IMR-90 (cell line): ENCODE data around the gene HIVEP3. TPM values are rescaled to one million over a fixed set of nuclear protein-coding genes. Genes with fewer than 3 reads are reported as not detected.

Source experiments
- ATAC-seq: fragments of 200-7000 bp; cut with Tn5 transposase; 2 replicates; pipeline ENCODE4 v1.9.1; 2020; ENCODE audit warnings: low read depth, mild to moderate bottlenecking, moderate library complexity
- BruUV-seq: library from RNA; stranded (reverse); fragments of 400-500 nt; replicated peaks from 2 replicates; lab custom pipeline; 2021; lab: Mats Ljungman, UMichigan
- CTCF ChIA-PET: fragments of 300-600 bp; formaldehyde crosslinking; extraction: SDS; loops from one replicate; lab custom pipeline; 2021; ENCODE audit warnings: antibody characterized with exemption; lab: Yijun Ruan, JAX
- POLR2A ChIA-PET: fragments of 300-600 bp; sonication (Branson Sonifier 250); formaldehyde crosslinking; loops from one replicate; lab custom pipeline; 2022; ENCODE audit warnings: antibody characterized with exemption; ENCODE audit not compliant: unreplicated experiment; lab: Charles Lee
- DNase-seq: peaks from one replicate; pipeline ENCODE4 v3.0.0; 2013
- H2AFZ ChIP-seq: replicated peaks from 2 replicates; pipeline ENCODE3; 2013; ENCODE audit warnings: low read length, mild to moderate bottlenecking; ENCODE audit not compliant: poor library complexity
- H2AK5ac ChIP-seq: 2 replicates; pipeline ENCODE4 v1.6.1; 2013; ENCODE audit warnings: low read depth, low read length, inconsistent platforms
- H2AK9ac ChIP-seq: replicated peaks from 2 replicates; pipeline ENCODE3; 2013; ENCODE audit warnings: mild to moderate bottlenecking, low read depth, low read length, moderate library complexity; ENCODE audit not compliant: poor library complexity
- H2BK120ac ChIP-seq: 2 replicates; pipeline ENCODE4 v1.6.1; 2013; ENCODE audit warnings: low read depth, low read length, inconsistent platforms
- H2BK15ac ChIP-seq: 3 replicates; pipeline ENCODE4 v1.6.1; 2013; ENCODE audit warnings: low read depth, low read length, inconsistent platforms
- H2BK20ac ChIP-seq: 2 replicates; pipeline ENCODE4 v1.6.1; 2013; ENCODE audit warnings: low read depth, mild to moderate bottlenecking, inconsistent platforms, low read length, moderate library complexity
- H2BK5ac ChIP-seq: 2 replicates; pipeline ENCODE4 v1.6.1; 2013; ENCODE audit warnings: mild to moderate bottlenecking, low read depth, low read length, inconsistent platforms; ENCODE audit not compliant: poor library complexity, severe bottlenecking
- H3K14ac ChIP-seq: replicated peaks from 2 replicates; pipeline ENCODE4 v1.6.1; 2013; ENCODE audit warnings: low read depth, low read length, inconsistent platforms
- H3K18ac ChIP-seq: 2 replicates; pipeline ENCODE4 v1.6.1; 2013; ENCODE audit warnings: low read depth, low read length, control low read depth
- H3K23ac ChIP-seq: 2 replicates; pipeline ENCODE4 v1.6.1; 2013; ENCODE audit warnings: low read depth, low read length, inconsistent platforms
- H3K27ac ChIP-seq: 2 replicates; pipeline ENCODE4 v1.5.1; 2013; ENCODE audit warnings: mild to moderate bottlenecking, control low read depth, low read length; ENCODE audit not compliant: insufficient read depth
- H3K27me3 ChIP-seq: 2 replicates; pipeline ENCODE4 v1.6.1; 2013; ENCODE audit warnings: low read length; ENCODE audit not compliant: control insufficient read depth, insufficient read depth
- H3K36me3 ChIP-seq: 2 replicates; pipeline ENCODE4 v1.6.1; 2013; ENCODE audit warnings: low read length, mixed read lengths; ENCODE audit not compliant: control insufficient read depth, insufficient read depth
- H3K4ac ChIP-seq: 2 replicates; pipeline ENCODE4 v1.6.1; 2013; ENCODE audit warnings: low read depth, low read length, inconsistent platforms
- H3K4me1 ChIP-seq: 2 replicates; pipeline ENCODE4 v1.6.1; 2013; ENCODE audit warnings: low read length, mixed read lengths; ENCODE audit not compliant: control insufficient read depth, insufficient read depth
- H3K4me2 ChIP-seq: 2 replicates; pipeline ENCODE4 v1.6.1; 2013; ENCODE audit warnings: low read depth, mild to moderate bottlenecking, control low read depth, low read length, moderate library complexity
- H3K4me3 ChIP-seq: 2 replicates; pipeline ENCODE4 v1.5.1; 2013; ENCODE audit warnings: low read depth, mild to moderate bottlenecking, control low read depth, low read length, moderate library complexity; ENCODE audit not compliant: insufficient read depth
- H3K56ac ChIP-seq: 2 replicates; pipeline ENCODE4 v1.6.1; 2013; ENCODE audit warnings: low read length, inconsistent platforms; ENCODE audit not compliant: insufficient read depth; ENCODE audit errors: extremely low read depth
- H3K79me1 ChIP-seq, 2 experiments: 2 replicates each; pipeline ENCODE4 v1.6.1; 2013; ENCODE audit warnings: low read length in 2 of 2, inconsistent platforms in 1 of 2, low read depth in 1 of 2
- H3K9ac ChIP-seq: 2 replicates; pipeline ENCODE4 v1.6.1; 2013; ENCODE audit warnings: low read depth, low read length, control low read depth
- H3K9me1 ChIP-seq: 2 replicates; pipeline ENCODE4 v1.6.1; 2013; ENCODE audit warnings: low read length, inconsistent platforms; ENCODE audit not compliant: insufficient read depth
- H3K9me3 ChIP-seq: 2 replicates; pipeline ENCODE4 v1.6.1; 2013; ENCODE audit warnings: low read length; ENCODE audit not compliant: control insufficient read depth, insufficient read depth
- H4K20me1 ChIP-seq: 2 replicates; pipeline ENCODE4 v1.6.1; 2013; ENCODE audit warnings: low read length, inconsistent platforms; ENCODE audit not compliant: insufficient read depth
- H4K5ac ChIP-seq: 2 replicates; pipeline ENCODE4 v1.6.1; 2013; ENCODE audit warnings: mild to moderate bottlenecking, low read depth, low read length, control low read depth
- H4K8ac ChIP-seq, 2 experiments: 2 replicates each; pipeline ENCODE4 v1.6.1; 2013; ENCODE audit warnings: low read depth in 2 of 2, low read length in 2 of 2, control low read depth in 1 of 2, inconsistent platforms in 1 of 2
- H4K91ac ChIP-seq: 2 replicates; pipeline ENCODE4 v1.6.1; 2013; ENCODE audit warnings: low read depth, low read length, inconsistent platforms; ENCODE audit not compliant: insufficient read depth
- BHLHE40 ChIP-seq: fragments of 150-350 bp; IDR thresholded peaks from 2 replicates; pipeline ENCODE4 v1.6.1; 2016; ENCODE audit warnings: mild to moderate bottlenecking, low read depth, low read length
- CEBPB ChIP-seq: IDR thresholded peaks from 2 replicates; pipeline ENCODE4 v1.6.1; 2012; ENCODE audit warnings: low read depth, low read length, improper control_type of control experiment
- CHD1 ChIP-seq: IDR thresholded peaks from 2 replicates; pipeline ENCODE4 v1.6.1; 2012; ENCODE audit warnings: low read depth, low read length, improper control_type of control experiment
- MAFK ChIP-seq: IDR thresholded peaks from 2 replicates; pipeline ENCODE4 v1.6.1; 2012; ENCODE audit warnings: low read depth, low read length, improper control_type of control experiment
- MAZ ChIP-seq: IDR thresholded peaks from 2 replicates; pipeline ENCODE4 v1.6.1; 2012; ENCODE audit warnings: low read depth, mild to moderate bottlenecking, low read length, improper control_type of control experiment, moderate library complexity, borderline replicate concordance
- MXI1 ChIP-seq: IDR thresholded peaks from 2 replicates; pipeline ENCODE4 v1.6.1; 2012; ENCODE audit warnings: low read depth, mild to moderate bottlenecking, low read length, moderate library complexity, borderline replicate concordance
- POLR2A ChIP-seq: IDR thresholded peaks from 2 replicates; pipeline ENCODE4 v1.6.1; 2012; ENCODE audit warnings: mild to moderate bottlenecking, low read depth, low read length
- RAD21 ChIP-seq: IDR thresholded peaks from 2 replicates; pipeline ENCODE4 v1.6.1; 2012; ENCODE audit warnings: low read length, improper control_type of control experiment
- RCOR1 ChIP-seq: IDR thresholded peaks from 2 replicates; pipeline ENCODE4 v1.6.1; 2012; ENCODE audit warnings: mild to moderate bottlenecking, low read length, improper control_type of control experiment; ENCODE audit not compliant: insufficient replicate concordance
- RFX5 ChIP-seq: IDR thresholded peaks from 2 replicates; pipeline ENCODE4 v1.8.0; 2012; ENCODE audit warnings: low read depth, mild to moderate bottlenecking, low read length, moderate library complexity
- SMC3 ChIP-seq: fragments of 150-350 bp; IDR thresholded peaks from 2 replicates; pipeline ENCODE4 v1.6.1; 2016; ENCODE audit warnings: low read depth, mild to moderate bottlenecking, antibody characterized with exemption, low read length, moderate library complexity
- WGBS, 2 experiments: methylation state at CpG; one replicate each; pipeline versions ENCODE4 v1.1.5 to v1.1.7; 2013; ENCODE audit warnings: missing lambda C conversion rate in 2 of 2; ENCODE audit not compliant: insufficient read length in 1 of 2; ENCODE audit errors: extremely low coverage in 2 of 2; 5-methylcytosine and 5-hydroxymethylcytosine counted together
- dilution Hi-C: fragments of 300-500 bp; cut with HindIII; formaldehyde crosslinking; loops from one replicate; pipeline ENCODE4 v1.14.3; 2018; ENCODE audit warnings: low sequenced_read_pairs; ENCODE audit not compliant: unreplicated experiment
- in situ Hi-C: fragments of 300-500 bp; cut with MboI; formaldehyde crosslinking; loops from 3 replicates; pipeline ENCODE4 v1.14.3; 2019; ENCODE audit warnings: low sequenced_read_pairs, inconsistent platforms, mixed read lengths
- intact Hi-C: fragments of 100-400 bp; cut with micrococcal nuclease; formaldehyde crosslinking; loops from 2 replicates; pipeline ENCODE4 v1.10.0; 2022
- polyA plus RNA-seq, 3 experiments: library from polyadenylated mRNA; depleted of rRNA; stranded (reverse); fragments of >200 nt; gene quantifications; 2 replicates each; pipeline ENCODE4 v1.2.3, GENCODE V29; 2012; ENCODE audit warnings: low replicate concordance in 1 of 3
- total RNA-seq: library from RNA; depleted of rRNA; stranded (reverse); fragments of >200 nt; gene quantifications from 2 replicates; pipeline ENCODE4 v1.2.3, GENCODE V29; 2012
- TF ChIP-seq, protein P1 (sequence below): conservative IDR thresholded peaks from 2 replicates; pipeline ENCODE4 v1.5.1; 2012; ENCODE audit warnings: mild to moderate bottlenecking, low read depth, low read length, improper control_type of control experiment
- TF ChIP-seq, protein P2 (sequence below): fragments of 150-350 bp; IDR thresholded peaks from 2 replicates; pipeline ENCODE4 v1.6.1; 2017; ENCODE audit warnings: mild to moderate bottlenecking, antibody characterized with exemption, low read length, low read depth

The HIVEP3 gene
- total and polyA plus RNA-seq, 2 of the 4 experiments (the other 2 are of a cell fraction) = 1.4 to 4.0 TPM

DNA sequence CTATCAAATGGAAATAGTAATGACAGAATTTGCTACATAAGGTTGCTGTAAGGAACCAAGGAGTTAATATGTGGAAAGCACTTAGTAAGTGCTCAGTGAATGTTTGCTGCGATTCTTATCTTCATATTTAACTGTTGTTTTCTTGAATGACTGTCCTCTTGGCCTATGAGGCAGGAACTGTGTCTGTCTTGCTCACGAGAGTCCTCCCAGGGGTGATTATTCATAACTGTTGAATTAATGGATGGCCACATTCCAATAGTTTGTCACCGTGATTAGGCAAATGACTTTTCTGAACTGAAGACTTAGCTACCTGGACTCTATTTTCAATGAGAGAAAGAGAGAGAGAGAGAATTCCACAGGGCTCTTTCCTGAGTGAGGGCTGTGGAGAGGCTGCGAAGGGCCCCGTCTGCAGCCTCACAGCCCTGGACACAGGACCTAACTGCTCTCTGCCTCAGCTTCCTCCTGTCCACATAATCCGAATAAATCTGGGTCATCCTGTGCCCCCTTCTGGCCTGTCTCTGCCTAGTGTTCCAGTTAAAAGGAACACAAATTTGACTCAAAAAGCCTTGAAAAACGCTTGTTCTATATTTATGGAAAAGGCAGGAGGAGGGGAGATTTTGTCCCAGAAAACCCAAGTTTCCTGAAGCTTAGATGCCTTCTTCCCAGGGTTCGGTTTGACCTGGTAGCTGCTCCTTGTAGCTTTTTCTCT lies 442.7 kb downstream of the HIVEP3 start:
- no peak overlapping the region for H3K4ac ChIP-seq
- H3K18ac ChIP-seq = no peak overlapping the region
- H3K27me3 ChIP-seq = peaks cover 8% of the 10 kb centered on the region; the same call in 1 of the 2 replicates
- H3K14ac ChIP-seq = no peak overlapping the region
- ATAC-seq (no peak; the same call in 1 of the 2 replicates), DNase-seq (no peak)
- no peak overlapping the region for H2AK5ac ChIP-seq
- no peaks in the 10 kb centered on the region for H3K36me3 ChIP-seq
- no peak overlapping the region for H2AFZ ChIP-seq
- BruUV-seq = no TSS peak
- ChIA-PET POLR2A (no interaction called here), CTCF (no interaction called here)
- H4K91ac ChIP-seq = no peak overlapping the region
- no peak overlapping the region for H2BK20ac ChIP-seq
- H3K79me1 ChIP-seq = no peaks in the 10 kb centered on the region
- no peak overlapping the region for H3K56ac ChIP-seq
- H3K4me3 ChIP-seq = no peak overlapping the region
- no peaks in the 10 kb centered on the region for H3K9me3 ChIP-seq
- WGBS, 2 experiments = 50% methylated on average over 1 of the region's 8 CpGs; no CpG with 5 or more reads in 1 of the 2 experiments
- no peak overlapping the region for H4K8ac ChIP-seq
- no peak overlapping the region; the same call in 2 of the 3 replicates for H2BK15ac ChIP-seq
- H2AK9ac ChIP-seq = no peak overlapping the region
- no peak overlapping the region for H3K4me2 ChIP-seq
- no peaks in the 10 kb centered on the region for H4K20me1 ChIP-seq
- no peak overlapping the region for H3K9ac ChIP-seq
- H4K5ac ChIP-seq = no peak overlapping the region
- H3K9me1 ChIP-seq = no peaks in the 10 kb centered on the region
- H3K27ac ChIP-seq = no peak overlapping the region
- dilution Hi-C loops (no loop called here), intact Hi-C loops (no loop called here), in situ Hi-C loops (no loop called here)
- no peak for TF ChIP-seq RCOR1
- no peak for TF ChIP-seq MAFK
- no peak for TF ChIP-seq POLR2A
- no peak for TF ChIP-seq MAZ
- TF ChIP-seq, protein P1, sequence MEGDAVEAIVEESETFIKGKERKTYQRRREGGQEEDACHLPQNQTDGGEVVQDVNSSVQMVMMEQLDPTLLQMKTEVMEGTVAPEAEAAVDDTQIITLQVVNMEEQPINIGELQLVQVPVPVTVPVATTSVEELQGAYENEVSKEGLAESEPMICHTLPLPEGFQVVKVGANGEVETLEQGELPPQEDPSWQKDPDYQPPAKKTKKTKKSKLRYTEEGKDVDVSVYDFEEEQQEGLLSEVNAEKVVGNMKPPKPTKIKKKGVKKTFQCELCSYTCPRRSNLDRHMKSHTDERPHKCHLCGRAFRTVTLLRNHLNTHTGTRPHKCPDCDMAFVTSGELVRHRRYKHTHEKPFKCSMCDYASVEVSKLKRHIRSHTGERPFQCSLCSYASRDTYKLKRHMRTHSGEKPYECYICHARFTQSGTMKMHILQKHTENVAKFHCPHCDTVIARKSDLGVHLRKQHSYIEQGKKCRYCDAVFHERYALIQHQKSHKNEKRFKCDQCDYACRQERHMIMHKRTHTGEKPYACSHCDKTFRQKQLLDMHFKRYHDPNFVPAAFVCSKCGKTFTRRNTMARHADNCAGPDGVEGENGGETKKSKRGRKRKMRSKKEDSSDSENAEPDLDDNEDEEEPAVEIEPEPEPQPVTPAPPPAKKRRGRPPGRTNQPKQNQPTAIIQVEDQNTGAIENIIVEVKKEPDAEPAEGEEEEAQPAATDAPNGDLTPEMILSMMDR = no peak
- TF ChIP-seq MXI1 = no peak
- TF ChIP-seq RFX5 = no peak
- TF ChIP-seq, protein P2, sequence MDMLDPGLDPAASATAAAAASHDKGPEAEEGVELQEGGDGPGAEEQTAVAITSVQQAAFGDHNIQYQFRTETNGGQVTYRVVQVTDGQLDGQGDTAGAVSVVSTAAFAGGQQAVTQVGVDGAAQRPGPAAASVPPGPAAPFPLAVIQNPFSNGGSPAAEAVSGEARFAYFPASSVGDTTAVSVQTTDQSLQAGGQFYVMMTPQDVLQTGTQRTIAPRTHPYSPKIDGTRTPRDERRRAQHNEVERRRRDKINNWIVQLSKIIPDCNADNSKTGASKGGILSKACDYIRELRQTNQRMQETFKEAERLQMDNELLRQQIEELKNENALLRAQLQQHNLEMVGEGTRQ = no peak
- no peak for TF ChIP-seq CEBPB
- no peak for TF ChIP-seq BHLHE40
- TF ChIP-seq SMC3 = no peak
- no peak for TF ChIP-seq CHD1
- TF ChIP-seq RAD21 = no peak
- H3K23ac ChIP-seq = no peak overlapping the region
- no peaks in the 10 kb centered on the region; the same call in 1 of the 2 replicates for H3K4me1 ChIP-seq
- H2BK5ac ChIP-seq = no peak overlapping the region
- no peak overlapping the region for H2BK120ac ChIP-seq
